ENCODE data around the gene OR10J1.
A peak's percentile ranks its signal among the peaks of the same experiment; 100 is the strongest.

OR10J1 gene

DNA sequence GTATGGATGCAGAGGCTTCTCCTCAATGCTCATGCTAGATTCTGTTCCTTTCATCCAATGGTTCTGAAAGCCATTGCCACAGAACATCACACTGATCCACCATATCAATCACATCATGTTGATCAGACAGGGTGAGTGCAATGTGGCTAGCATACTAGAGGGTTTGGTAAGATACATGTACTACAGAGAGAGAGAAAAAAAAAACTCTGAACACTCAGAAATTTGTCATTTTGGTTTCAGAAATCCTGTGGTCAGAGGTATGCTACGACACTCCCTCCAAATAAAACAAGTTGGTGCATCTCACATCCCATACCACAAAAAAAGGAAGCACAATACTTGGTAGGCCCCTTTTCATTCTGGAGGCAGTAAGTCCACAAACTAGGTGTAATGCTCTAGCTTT lies 35.4 kb downstream of the OR10J1 start:
- DNase-seq (ENCODE audit: low read depth) = no peak
- TF ChIP-seq, protein P1, sequence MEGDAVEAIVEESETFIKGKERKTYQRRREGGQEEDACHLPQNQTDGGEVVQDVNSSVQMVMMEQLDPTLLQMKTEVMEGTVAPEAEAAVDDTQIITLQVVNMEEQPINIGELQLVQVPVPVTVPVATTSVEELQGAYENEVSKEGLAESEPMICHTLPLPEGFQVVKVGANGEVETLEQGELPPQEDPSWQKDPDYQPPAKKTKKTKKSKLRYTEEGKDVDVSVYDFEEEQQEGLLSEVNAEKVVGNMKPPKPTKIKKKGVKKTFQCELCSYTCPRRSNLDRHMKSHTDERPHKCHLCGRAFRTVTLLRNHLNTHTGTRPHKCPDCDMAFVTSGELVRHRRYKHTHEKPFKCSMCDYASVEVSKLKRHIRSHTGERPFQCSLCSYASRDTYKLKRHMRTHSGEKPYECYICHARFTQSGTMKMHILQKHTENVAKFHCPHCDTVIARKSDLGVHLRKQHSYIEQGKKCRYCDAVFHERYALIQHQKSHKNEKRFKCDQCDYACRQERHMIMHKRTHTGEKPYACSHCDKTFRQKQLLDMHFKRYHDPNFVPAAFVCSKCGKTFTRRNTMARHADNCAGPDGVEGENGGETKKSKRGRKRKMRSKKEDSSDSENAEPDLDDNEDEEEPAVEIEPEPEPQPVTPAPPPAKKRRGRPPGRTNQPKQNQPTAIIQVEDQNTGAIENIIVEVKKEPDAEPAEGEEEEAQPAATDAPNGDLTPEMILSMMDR (IDR thresholded peaks at IDR 0.05; ENCODE audit: low read length, missing control alignments) = no peak
- no peak overlapping the region for H3K4me3 ChIP-seq (replicated peaks; ENCODE audit: low read depth, low read length)

DNA sequence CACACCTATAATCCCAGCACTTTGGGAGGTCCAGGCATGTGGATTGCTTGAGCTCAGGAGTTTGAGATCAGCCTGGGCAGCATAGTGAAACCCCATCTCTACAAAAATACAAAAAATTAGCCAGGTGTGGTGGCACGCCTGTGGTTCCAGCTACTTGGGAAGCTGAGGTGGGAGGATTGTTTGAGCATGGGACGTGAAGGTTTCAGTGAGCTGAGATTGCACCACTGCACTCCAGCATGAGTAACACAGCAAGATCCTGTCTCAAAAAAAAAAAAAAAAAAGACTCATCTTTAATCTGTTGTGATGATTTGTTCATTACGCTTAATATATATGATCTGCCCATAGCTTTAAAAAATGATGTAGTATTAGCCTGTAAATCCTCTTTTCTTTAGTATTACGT lies 44.0 kb downstream of the OR10J1 start:
- TF ChIP-seq, protein P1 (IDR thresholded peaks at IDR 0.05; ENCODE audit: low read length, missing control alignments) = no peak
- H3K4me3 ChIP-seq (replicated peaks; ENCODE audit: low read depth, low read length) = no peak overlapping the region
- peak; percentile 10 for DNase-seq (ENCODE audit: low read depth)
